HG03039 (cell line): ENCODE data around the gene DNAJC15.
A peak's percentile ranks its signal among the peaks of the same experiment; 100 is the strongest.
"Not testable (repeated sequence)": the region's sequence is repeated elsewhere in the genome, so short reads cannot be mapped to it uniquely, and the experiment has no call there.

Experiments used
- ATAC-seq: cut with Tn5 transposase; IDR thresholded peaks from one replicate; pipeline ENCODE4 v1.9.1; 2021; ENCODE audit warnings: mild to moderate bottlenecking, moderate library complexity; ENCODE audit not compliant: unreplicated experiment

Gene DNAJC15

GRCh38 chr13:43003729-43004128 lies 19.7 kb upstream of the DNAJC15 start:
- ATAC-seq: no peak

GRCh38 chr13:43005460-43006236 lies 17.7 kb upstream of the DNAJC15 start:
- no peak for ATAC-seq

GRCh38 chr13:43006893-43007631 lies 16.3 kb upstream of the DNAJC15 start:
- no peak for ATAC-seq

GRCh38 chr13:43008596-43008995 lies 14.8 kb upstream of the DNAJC15 start:
- ATAC-seq: no peak

GRCh38 chr13:43009506-43009905 lies 13.9 kb upstream of the DNAJC15 start:
- no peak for ATAC-seq

- no peak for ATAC-seq
These were observed 9.2 kb upstream of the DNAJC15 start for GRCh38 chr13:43014162-43014561.

GRCh38 chr13:43016226-43016625 lies 7.2 kb upstream of the DNAJC15 start:
- no peak for ATAC-seq

- no peak for ATAC-seq
These were observed 3.6 kb upstream of the DNAJC15 start for GRCh38 chr13:43019811-43020210.

GRCh38 chr13:43020794-43021193 lies 2.6 kb upstream of the DNAJC15 start:
- ATAC-seq: no peak

GRCh38 chr13:43021926-43022670 lies 1.3 kb upstream of the DNAJC15 start:
- ATAC-seq: no peak

GRCh38 chr13:43022934-43023288 lies 475 bp upstream of the DNAJC15 start:
- no peak for ATAC-seq

GRCh38 chr13:43026262-43026661 lies 2.9 kb downstream of the DNAJC15 start:
- no peak for ATAC-seq

GRCh38 chr13:43030548-43030947 lies 7.2 kb downstream of the DNAJC15 start:
- ATAC-seq: no peak

GRCh38 chr13:43031881-43032280 lies 8.5 kb downstream of the DNAJC15 start:
- no peak for ATAC-seq

- ATAC-seq: no peak
These were observed 9.7 kb downstream of the DNAJC15 start for GRCh38 chr13:43033038-43033437.

GRCh38 chr13:43036351-43037250 lies 13.2 kb downstream of the DNAJC15 start:
- ATAC-seq: no peak

GRCh38 chr13:43039966-43040365 lies 16.6 kb downstream of the DNAJC15 start:
- ATAC-seq: no peak

GRCh38 chr13:43040581-43041368 lies 17.4 kb downstream of the DNAJC15 start:
- ATAC-seq: not testable (repeated sequence)

GRCh38 chr13:43041369-43041921 lies 18.1 kb downstream of the DNAJC15 start:
- ATAC-seq: peak; percentile 53
